ENCODE measurements around the gene AP4S1.
"Not testable (repeated sequence)": the region's sequence is repeated elsewhere in the genome, so short reads cannot be mapped to it uniquely, and the experiment has no call there.

The AP4S1 gene, protein sequence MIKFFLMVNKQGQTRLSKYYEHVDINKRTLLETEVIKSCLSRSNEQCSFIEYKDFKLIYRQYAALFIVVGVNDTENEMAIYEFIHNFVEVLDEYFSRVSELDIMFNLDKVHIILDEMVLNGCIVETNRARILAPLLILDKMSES

DNA sequence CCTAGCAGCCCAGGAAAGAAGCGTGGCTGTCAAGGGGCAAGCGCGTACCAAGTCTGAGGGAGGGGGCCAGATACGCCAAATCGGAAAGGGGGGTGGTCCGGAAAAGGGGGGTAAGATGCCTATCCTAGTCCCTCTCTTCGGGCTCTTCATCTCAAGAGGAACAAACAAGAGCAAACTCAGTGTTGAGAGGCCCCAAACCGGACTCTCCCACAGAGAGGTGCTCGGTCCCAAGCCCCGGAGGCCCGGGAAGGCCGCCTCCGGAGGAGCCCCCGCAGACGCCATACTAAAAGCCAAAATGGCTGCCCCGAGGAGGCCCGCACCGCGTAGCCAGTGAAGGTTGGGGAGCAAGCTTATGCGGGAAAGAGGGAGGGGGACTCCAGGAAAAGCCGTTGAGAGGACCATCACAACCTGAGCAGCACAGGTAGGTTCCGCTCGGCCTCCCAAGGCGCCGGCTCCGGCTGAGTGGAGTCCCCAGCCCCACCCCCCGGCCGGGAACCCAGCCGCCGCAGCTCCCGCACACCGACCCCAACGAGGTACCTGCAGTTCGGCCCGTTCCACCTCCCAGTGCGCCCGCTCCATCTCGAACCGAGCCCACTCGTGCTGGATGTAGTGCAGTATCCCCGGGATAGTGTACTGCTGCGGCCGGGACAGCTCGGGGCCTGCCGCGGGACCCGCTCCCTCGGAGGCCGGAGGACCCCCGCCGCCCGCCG, at the start of gene AP4S1:
TSS of gene AP4S1 (plus strand) at position 283 of the 710 bp plus-strand sequence. CDS start 40,548 bp downstream, outside the sequence.
- no peaks in the 10 kb centered on the region for H3K27me3 ChIP-seq (ENCODE audit: insufficient read depth, low read length)
- peak within 1 kb of the TSS; percentile 84 for H2AFZ ChIP-seq (ENCODE audit: low read length, unreplicated experiment)
- H3K4me3 ChIP-seq (ENCODE audit: low read depth, low read length): peak within 1 kb of the TSS; percentile 87
- H3K4me1 ChIP-seq (ENCODE audit: control insufficient read depth, insufficient read depth, low read length, unreplicated experiment): peaks cover 28% of the 10 kb centered on the region
- peaks cover 71% of the 10 kb centered on the region for H3K79me2 ChIP-seq (ENCODE audit: control insufficient read depth, insufficient read depth, low read length, unreplicated experiment)
- H3K36me3 ChIP-seq (ENCODE audit: insufficient read depth, low read length): peaks cover 16% of the 10 kb centered on the region
- peak within 1 kb of the TSS; percentile 97 for H3K27ac ChIP-seq (ENCODE audit: low read depth, low read length)

DNA sequence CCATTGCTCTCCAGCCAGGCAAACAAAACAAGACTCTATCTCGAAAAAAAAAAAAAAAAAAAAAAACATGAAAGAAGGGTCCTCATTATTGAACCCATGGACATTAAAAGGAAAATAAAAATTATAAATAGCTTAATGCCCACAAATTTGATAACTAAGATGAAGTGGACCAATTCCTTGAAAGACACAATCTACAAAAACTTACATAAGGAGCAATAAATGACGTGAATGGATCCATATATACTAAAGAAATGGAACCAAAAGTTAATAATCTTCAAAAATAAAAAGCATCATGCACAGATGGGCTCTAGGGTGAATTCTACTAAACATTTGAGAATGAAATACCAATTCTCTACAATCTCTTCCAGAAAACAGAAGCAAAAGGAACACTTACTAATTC, 47.7 kb upstream of the AP4S1 start:
- Histone ChIP-seq H3K79me2 (ENCODE audit: control insufficient read depth, insufficient read depth, low read length, unreplicated experiment) (peaks cover 75% of the 10 kb centered on the region), H3K27ac (ENCODE audit: low read depth, low read length) (no peak overlapping the region), H3K4me1 (ENCODE audit: control insufficient read depth, insufficient read depth, low read length, unreplicated experiment) (peaks cover 20% of the 10 kb centered on the region), H3K36me3 (ENCODE audit: insufficient read depth, low read length) (no peaks in the 10 kb centered on the region), H3K27me3 (ENCODE audit: insufficient read depth, low read length) (no peaks in the 10 kb centered on the region), H3K4me3 (ENCODE audit: low read depth, low read length) (no peak overlapping the region), H2AFZ (ENCODE audit: low read length, unreplicated experiment) (no peak overlapping the region)

DNA sequence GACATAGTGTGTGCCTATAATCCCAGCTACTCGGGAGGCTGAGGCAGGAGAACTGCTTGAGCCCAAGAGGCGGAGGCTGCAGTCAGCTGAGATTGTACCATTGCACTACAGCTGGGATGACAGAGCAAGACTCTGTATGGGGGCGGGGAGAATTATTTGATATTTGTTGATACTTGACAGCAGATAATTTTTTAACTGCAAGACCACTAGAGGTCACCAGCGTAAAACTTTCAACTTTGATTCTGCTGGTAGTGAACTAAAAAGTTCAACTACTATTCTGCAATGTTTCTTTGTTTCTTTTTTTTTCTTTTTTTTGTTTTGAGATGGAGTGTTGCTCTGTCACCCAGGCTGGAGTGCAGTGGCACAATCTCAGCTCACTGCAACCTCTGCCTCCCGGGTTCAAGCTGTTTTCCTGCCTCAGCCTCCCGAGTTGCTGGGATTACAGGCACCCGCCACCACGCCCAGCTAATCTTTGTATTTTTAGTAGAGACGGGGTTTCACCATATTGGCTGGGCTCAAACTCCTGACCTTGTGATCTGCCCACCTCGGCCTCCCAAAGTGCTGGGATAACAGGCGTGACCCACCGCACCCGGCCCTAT, 45.2 kb upstream of the AP4S1 start:
- peaks cover 57% of the 10 kb centered on the region for H3K79me2 ChIP-seq (ENCODE audit: control insufficient read depth, insufficient read depth, low read length, unreplicated experiment)
- H3K27ac ChIP-seq (ENCODE audit: low read depth, low read length): not testable (repeated sequence)

DNA sequence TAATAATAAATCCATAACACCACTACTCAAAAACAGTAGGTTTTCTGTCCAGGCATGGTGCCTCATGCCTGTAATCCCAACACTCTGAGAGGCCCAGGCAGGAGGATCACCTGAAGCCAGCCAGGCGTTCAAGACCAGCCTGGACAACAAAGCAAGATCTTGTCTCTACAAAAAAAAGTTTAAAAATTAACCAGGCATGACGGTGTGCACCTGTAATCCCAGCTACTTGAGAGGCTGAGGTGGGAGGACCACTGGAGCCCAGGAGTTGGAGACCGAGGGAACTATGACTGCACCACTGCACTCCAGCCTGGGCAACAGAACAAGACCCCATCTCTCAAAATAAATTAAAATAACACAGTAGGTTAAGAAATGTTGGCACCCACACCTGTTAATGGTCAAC, 44.5 kb upstream of the AP4S1 start:
- Histone ChIP-seq H3K79me2 (ENCODE audit: control insufficient read depth, insufficient read depth, low read length, unreplicated experiment) (peaks cover 58% of the 10 kb centered on the region), H2AFZ (ENCODE audit: low read length, unreplicated experiment) (no peak overlapping the region), H3K36me3 (ENCODE audit: insufficient read depth, low read length) (no peaks in the 10 kb centered on the region), H3K27me3 (ENCODE audit: insufficient read depth, low read length) (no peaks in the 10 kb centered on the region), H3K4me3 (ENCODE audit: low read depth, low read length) (no peak overlapping the region), H3K27ac (ENCODE audit: low read depth, low read length) (no peak overlapping the region), H3K4me1 (ENCODE audit: control insufficient read depth, insufficient read depth, low read length, unreplicated experiment) (no peaks in the 10 kb centered on the region)

More for the DNA sequence above, 45.2 kb upstream of the AP4S1 start:
- H3K27me3 ChIP-seq (ENCODE audit: insufficient read depth, low read length); H3K4me3 ChIP-seq (ENCODE audit: low read depth, low read length); H3K36me3 ChIP-seq (ENCODE audit: insufficient read depth, low read length); H2AFZ ChIP-seq (ENCODE audit: low read length, unreplicated experiment); H3K4me1 ChIP-seq (ENCODE audit: control insufficient read depth, insufficient read depth, low read length, unreplicated experiment): not testable (repeated sequence)

DNA sequence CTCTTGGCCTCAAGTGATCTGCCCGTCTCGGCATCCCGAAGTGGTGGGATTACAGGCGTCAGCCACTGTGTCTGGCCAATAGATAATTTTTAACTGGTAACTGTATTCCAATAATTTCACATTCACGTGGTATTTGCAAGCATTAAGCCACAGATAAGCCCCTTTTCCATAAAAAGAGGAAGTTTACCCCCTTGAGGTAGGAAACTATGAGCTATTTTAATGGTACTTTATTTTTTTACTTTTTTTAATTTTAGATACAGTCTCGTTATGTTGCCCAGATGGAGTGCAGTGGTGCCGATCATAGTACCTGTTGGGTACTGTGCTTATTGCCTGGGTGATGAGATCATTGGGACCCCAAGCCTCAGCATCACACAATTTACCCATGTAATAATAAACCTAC, 42.9 kb upstream of the AP4S1 start:
- Histone ChIP-seq H3K36me3 (ENCODE audit: insufficient read depth, low read length) (no peaks in the 10 kb centered on the region), H3K27me3 (ENCODE audit: insufficient read depth, low read length) (no peaks in the 10 kb centered on the region), H3K4me3 (ENCODE audit: low read depth, low read length) (no peak overlapping the region), H2AFZ (ENCODE audit: low read length, unreplicated experiment) (no peak overlapping the region), H3K27ac (ENCODE audit: low read depth, low read length) (no peak overlapping the region), H3K4me1 (ENCODE audit: control insufficient read depth, insufficient read depth, low read length, unreplicated experiment) (no peaks in the 10 kb centered on the region), H3K79me2 (ENCODE audit: control insufficient read depth, insufficient read depth, low read length, unreplicated experiment) (peaks cover 54% of the 10 kb centered on the region)

DNA sequence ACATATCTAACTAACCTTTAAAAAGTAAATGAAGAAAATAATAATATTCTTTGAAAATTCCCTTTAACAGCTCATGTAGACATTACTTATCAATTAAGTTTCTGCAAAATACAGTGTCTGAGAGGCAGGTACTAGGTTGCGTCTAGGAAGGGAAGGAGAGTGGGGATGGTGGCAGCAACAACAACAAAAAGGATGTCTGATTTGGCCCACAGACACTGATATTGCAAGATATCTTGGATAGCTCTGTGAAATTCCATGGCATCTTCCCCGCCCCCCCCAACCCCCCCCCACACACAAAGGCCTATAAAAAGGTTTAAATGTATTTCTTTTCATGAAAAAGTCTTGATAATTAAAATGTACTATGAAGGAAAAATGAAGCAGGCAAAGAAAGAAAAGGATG, 41.6 kb upstream of the AP4S1 start:
- Histone ChIP-seq H3K27me3 (ENCODE audit: insufficient read depth, low read length) (no peaks in the 10 kb centered on the region), H3K4me3 (ENCODE audit: low read depth, low read length) (no peak overlapping the region), H3K27ac (ENCODE audit: low read depth, low read length) (no peak overlapping the region), H3K36me3 (ENCODE audit: insufficient read depth, low read length) (no peaks in the 10 kb centered on the region), H3K79me2 (ENCODE audit: control insufficient read depth, insufficient read depth, low read length, unreplicated experiment) (peaks cover 56% of the 10 kb centered on the region), H2AFZ (ENCODE audit: low read length, unreplicated experiment) (no peak overlapping the region), H3K4me1 (ENCODE audit: control insufficient read depth, insufficient read depth, low read length, unreplicated experiment) (peaks cover 4% of the 10 kb centered on the region)

DNA sequence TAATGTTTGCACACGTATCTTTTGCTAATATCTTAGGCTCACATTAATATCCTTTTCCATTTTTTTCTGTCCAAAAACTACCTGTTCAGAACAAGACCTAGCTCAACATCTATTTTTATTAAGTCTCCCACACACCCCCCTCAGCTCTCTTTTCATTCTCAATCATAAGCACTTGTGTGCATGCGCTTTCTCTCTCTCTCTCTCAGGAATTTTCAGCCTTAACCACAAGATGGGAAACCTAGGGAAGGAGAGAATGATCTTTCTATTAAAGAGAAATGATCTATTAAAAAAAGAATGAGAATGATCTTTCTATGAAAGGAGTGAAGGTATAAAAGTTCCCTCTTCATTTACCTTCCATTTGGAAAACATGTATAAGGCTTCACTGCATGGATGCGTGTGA, 39.7 kb upstream of the AP4S1 start:
- Histone ChIP-seq H2AFZ (ENCODE audit: low read length, unreplicated experiment) (no peak overlapping the region), H3K79me2 (ENCODE audit: control insufficient read depth, insufficient read depth, low read length, unreplicated experiment) (peaks cover 66% of the 10 kb centered on the region), H3K27ac (ENCODE audit: low read depth, low read length) (no peak overlapping the region), H3K4me1 (ENCODE audit: control insufficient read depth, insufficient read depth, low read length, unreplicated experiment) (peaks cover 8% of the 10 kb centered on the region), H3K36me3 (ENCODE audit: insufficient read depth, low read length) (no peaks in the 10 kb centered on the region; the same call in 1 of the 2 replicates), H3K4me3 (ENCODE audit: low read depth, low read length) (no peak overlapping the region), H3K27me3 (ENCODE audit: insufficient read depth, low read length) (no peaks in the 10 kb centered on the region)

DNA sequence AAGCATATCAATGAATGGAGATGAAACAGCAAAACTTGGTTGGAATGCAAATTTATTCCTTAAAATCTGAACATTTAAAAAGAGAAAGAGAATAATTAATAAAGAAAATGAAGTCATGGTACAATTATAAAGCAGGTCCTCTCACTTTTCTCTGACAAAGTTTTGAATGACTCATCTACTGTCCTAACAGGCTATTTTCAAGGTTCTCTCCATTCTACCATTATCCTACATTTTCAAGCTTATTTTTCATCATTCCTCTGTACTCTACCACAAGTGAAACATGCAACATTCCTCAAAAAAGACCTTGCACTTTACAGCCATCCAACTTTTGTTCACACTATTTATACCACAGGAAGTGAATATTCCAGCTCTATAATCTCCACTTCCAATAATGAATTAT, 36.9 kb upstream of the AP4S1 start:
- H3K79me2 ChIP-seq (ENCODE audit: control insufficient read depth, insufficient read depth, low read length, unreplicated experiment): peaks cover 74% of the 10 kb centered on the region
- H3K36me3 ChIP-seq (ENCODE audit: insufficient read depth, low read length): no peaks in the 10 kb centered on the region; the same call in 1 of the 2 replicates
- H3K27me3 ChIP-seq (ENCODE audit: insufficient read depth, low read length): no peaks in the 10 kb centered on the region
- no peak overlapping the region for H2AFZ ChIP-seq (ENCODE audit: low read length, unreplicated experiment)
- H3K4me3 ChIP-seq (ENCODE audit: low read depth, low read length): no peak overlapping the region
- no peak overlapping the region for H3K27ac ChIP-seq (ENCODE audit: low read depth, low read length)
- peaks cover 8% of the 10 kb centered on the region for H3K4me1 ChIP-seq (ENCODE audit: control insufficient read depth, insufficient read depth, low read length, unreplicated experiment)

DNA sequence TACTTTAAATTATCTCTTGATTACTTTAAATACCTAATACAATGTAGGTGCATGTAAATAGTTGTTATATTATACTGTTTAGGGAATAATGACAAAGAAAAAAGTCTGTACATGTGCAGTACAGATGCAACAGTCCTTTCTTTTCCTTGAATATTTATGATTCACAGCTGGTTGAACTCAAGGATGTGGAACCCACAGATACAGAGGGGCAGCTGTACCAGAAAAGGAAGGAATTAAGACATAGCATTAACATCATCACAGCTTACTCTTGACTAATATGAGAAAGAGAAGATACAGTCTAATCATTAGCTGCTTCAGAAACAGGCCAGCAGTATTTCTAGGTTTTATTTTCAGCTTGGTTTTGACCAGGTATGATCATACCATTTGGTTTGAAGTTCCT, 34.7 kb upstream of the AP4S1 start:
- Histone ChIP-seq H3K4me1 (ENCODE audit: control insufficient read depth, insufficient read depth, low read length, unreplicated experiment) (peaks cover 20% of the 10 kb centered on the region), H3K79me2 (ENCODE audit: control insufficient read depth, insufficient read depth, low read length, unreplicated experiment) (peaks cover 81% of the 10 kb centered on the region), H3K36me3 (ENCODE audit: insufficient read depth, low read length) (no peaks in the 10 kb centered on the region; the same call in 1 of the 2 replicates), H3K27me3 (ENCODE audit: insufficient read depth, low read length) (no peaks in the 10 kb centered on the region), H2AFZ (ENCODE audit: low read length, unreplicated experiment) (no peak overlapping the region), H3K4me3 (ENCODE audit: low read depth, low read length) (no peak overlapping the region), H3K27ac (ENCODE audit: low read depth, low read length) (no peak overlapping the region)

DNA sequence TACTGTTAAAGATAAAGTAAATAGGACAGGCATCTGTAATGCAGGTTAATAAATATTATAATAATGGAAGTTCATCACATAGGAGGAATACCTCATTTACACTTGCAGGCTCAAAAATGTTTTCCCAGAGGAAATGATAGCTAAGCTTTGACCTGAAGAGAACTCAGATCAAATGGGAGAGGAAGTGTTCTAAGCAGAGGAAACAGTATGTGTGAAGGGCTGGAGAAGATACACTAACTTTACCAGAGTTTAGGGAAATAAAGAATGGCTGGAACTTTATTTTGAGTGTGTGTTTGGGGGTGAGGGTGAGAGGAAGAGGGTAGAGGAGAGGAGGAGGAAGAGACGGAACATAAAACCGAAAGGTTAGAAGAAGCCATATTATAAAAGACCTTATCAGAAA, 34.0 kb upstream of the AP4S1 start:
- Histone ChIP-seq H3K27me3 (ENCODE audit: insufficient read depth, low read length) (no peaks in the 10 kb centered on the region), H3K36me3 (ENCODE audit: insufficient read depth, low read length) (no peaks in the 10 kb centered on the region; the same call in 1 of the 2 replicates), H3K79me2 (ENCODE audit: control insufficient read depth, insufficient read depth, low read length, unreplicated experiment) (peaks cover 81% of the 10 kb centered on the region), H2AFZ (ENCODE audit: low read length, unreplicated experiment) (no peak overlapping the region), H3K4me1 (ENCODE audit: control insufficient read depth, insufficient read depth, low read length, unreplicated experiment) (peaks cover 25% of the 10 kb centered on the region), H3K27ac (ENCODE audit: low read depth, low read length) (no peak overlapping the region), H3K4me3 (ENCODE audit: low read depth, low read length) (no peak overlapping the region)

DNA sequence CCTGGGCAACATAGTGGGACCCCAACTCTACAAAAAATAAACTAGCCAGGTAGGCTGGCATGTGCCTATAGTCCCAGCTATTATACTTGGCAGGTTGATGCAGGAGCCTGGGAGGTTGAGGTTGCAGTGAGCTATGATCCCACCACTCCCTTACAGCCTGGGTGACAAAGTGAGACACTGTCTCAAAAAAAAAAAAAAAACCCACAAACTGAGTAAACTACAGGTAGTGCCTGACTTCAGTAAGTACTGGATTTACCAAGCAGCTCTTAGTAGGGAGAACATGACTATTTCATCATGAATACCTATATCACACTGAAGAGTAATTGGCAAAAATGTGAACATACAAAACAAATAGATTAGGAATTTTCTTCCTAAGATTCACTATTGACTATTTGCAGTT, 32.4 kb upstream of the AP4S1 start:
- Histone ChIP-seq H3K79me2 (ENCODE audit: control insufficient read depth, insufficient read depth, low read length, unreplicated experiment) (peaks cover 83% of the 10 kb centered on the region), H3K27ac (ENCODE audit: low read depth, low read length) (no peak overlapping the region), H2AFZ (ENCODE audit: low read length, unreplicated experiment) (no peak overlapping the region), H3K4me1 (ENCODE audit: control insufficient read depth, insufficient read depth, low read length, unreplicated experiment) (peaks cover 25% of the 10 kb centered on the region), H3K4me3 (ENCODE audit: low read depth, low read length) (no peak overlapping the region), H3K36me3 (ENCODE audit: insufficient read depth, low read length) (peaks cover 6% of the 10 kb centered on the region), H3K27me3 (ENCODE audit: insufficient read depth, low read length) (no peaks in the 10 kb centered on the region)
